Neural cell (in vitro differentiated cells): Measurements from ENCODE around the gene NOP16.

Source experiments
- EP300 ChIP-seq: fragments of 450-650 bp; conservative IDR thresholded peaks from 2 replicates; pipeline ENCODE4 v1.6.1; 2014; ENCODE audit warnings: antibody characterized with exemption, mild to moderate bottlenecking, moderate library complexity; ENCODE audit not compliant: poor library complexity, severe bottlenecking
- EZH2 ChIP-seq: fragments of 200-600, 300-800 bp; shearing (Covaris generic), sonication (generic); IDR thresholded peaks from 2 replicates; pipeline ENCODE4 v1.6.1; 2014; ENCODE audit warnings: antibody characterized with exemption, low read length, borderline replicate concordance, mild to moderate bottlenecking; ENCODE audit not compliant: insufficient read depth, poor library complexity, severe bottlenecking
- MXI1 ChIP-seq: fragments of 450-650 bp; conservative IDR thresholded peaks from 2 replicates; pipeline ENCODE4 v1.6.1; 2014; ENCODE audit warnings: antibody characterized with exemption, mild to moderate bottlenecking; ENCODE audit not compliant: poor library complexity, severe bottlenecking
- POLR2AphosphoS5 ChIP-seq: IDR thresholded peaks from 2 replicates; pipeline ENCODE4 v1.6.1; 2012
- RAD21 ChIP-seq: fragments of 450-650 bp; conservative IDR thresholded peaks from 2 replicates; pipeline ENCODE4 v1.6.1; 2014; ENCODE audit warnings: antibody characterized with exemption, mild to moderate bottlenecking, moderate library complexity
- SMC3 ChIP-seq: fragments of 450-650 bp; conservative IDR thresholded peaks from 2 replicates; pipeline ENCODE4 v1.6.1; 2014; ENCODE audit warnings: antibody characterized with exemption, mild to moderate bottlenecking, moderate library complexity; ENCODE audit not compliant: poor library complexity
- TAF1 ChIP-seq: IDR thresholded peaks from 2 replicates; pipeline ENCODE4 v1.6.1; 2012; ENCODE audit warnings: low read depth
- TF ChIP-seq, protein P1 (sequence below): IDR thresholded peaks from 2 replicates; pipeline ENCODE4 v1.6.1; 2012; ENCODE audit warnings: borderline replicate concordance
- TF ChIP-seq, protein P2 (sequence below): fragments of 450-650 bp; IDR thresholded peaks from 2 replicates; pipeline ENCODE4 v1.5.1; 2014; ENCODE audit warnings: antibody characterized with exemption, mild to moderate bottlenecking, moderate library complexity; ENCODE audit not compliant: poor library complexity, severe bottlenecking

- no peak for TF ChIP-seq EZH2
- TF ChIP-seq, protein P1, sequence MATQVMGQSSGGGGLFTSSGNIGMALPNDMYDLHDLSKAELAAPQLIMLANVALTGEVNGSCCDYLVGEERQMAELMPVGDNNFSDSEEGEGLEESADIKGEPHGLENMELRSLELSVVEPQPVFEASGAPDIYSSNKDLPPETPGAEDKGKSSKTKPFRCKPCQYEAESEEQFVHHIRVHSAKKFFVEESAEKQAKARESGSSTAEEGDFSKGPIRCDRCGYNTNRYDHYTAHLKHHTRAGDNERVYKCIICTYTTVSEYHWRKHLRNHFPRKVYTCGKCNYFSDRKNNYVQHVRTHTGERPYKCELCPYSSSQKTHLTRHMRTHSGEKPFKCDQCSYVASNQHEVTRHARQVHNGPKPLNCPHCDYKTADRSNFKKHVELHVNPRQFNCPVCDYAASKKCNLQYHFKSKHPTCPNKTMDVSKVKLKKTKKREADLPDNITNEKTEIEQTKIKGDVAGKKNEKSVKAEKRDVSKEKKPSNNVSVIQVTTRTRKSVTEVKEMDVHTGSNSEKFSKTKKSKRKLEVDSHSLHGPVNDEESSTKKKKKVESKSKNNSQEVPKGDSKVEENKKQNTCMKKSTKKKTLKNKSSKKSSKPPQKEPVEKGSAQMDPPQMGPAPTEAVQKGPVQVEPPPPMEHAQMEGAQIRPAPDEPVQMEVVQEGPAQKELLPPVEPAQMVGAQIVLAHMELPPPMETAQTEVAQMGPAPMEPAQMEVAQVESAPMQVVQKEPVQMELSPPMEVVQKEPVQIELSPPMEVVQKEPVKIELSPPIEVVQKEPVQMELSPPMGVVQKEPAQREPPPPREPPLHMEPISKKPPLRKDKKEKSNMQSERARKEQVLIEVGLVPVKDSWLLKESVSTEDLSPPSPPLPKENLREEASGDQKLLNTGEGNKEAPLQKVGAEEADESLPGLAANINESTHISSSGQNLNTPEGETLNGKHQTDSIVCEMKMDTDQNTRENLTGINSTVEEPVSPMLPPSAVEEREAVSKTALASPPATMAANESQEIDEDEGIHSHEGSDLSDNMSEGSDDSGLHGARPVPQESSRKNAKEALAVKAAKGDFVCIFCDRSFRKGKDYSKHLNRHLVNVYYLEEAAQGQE, result peak; percentile 68
- TF ChIP-seq, protein P2, sequence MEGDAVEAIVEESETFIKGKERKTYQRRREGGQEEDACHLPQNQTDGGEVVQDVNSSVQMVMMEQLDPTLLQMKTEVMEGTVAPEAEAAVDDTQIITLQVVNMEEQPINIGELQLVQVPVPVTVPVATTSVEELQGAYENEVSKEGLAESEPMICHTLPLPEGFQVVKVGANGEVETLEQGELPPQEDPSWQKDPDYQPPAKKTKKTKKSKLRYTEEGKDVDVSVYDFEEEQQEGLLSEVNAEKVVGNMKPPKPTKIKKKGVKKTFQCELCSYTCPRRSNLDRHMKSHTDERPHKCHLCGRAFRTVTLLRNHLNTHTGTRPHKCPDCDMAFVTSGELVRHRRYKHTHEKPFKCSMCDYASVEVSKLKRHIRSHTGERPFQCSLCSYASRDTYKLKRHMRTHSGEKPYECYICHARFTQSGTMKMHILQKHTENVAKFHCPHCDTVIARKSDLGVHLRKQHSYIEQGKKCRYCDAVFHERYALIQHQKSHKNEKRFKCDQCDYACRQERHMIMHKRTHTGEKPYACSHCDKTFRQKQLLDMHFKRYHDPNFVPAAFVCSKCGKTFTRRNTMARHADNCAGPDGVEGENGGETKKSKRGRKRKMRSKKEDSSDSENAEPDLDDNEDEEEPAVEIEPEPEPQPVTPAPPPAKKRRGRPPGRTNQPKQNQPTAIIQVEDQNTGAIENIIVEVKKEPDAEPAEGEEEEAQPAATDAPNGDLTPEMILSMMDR, result no peak
- TF ChIP-seq TAF1, result peak; percentile 55
- no peak for TF ChIP-seq EP300
- TF ChIP-seq SMC3, result peak; percentile 33
- TF ChIP-seq POLR2AphosphoS5, result peak; percentile 88
- peak; percentile 23 for TF ChIP-seq RAD21
- TF ChIP-seq MXI1, result no peak
These were observed 1.0 kb upstream of the NOP16 start for GRCh38 chr5:176389135-176390123.
